Stimulated activated memory B cell treated with anti-CD40 and anti-IgM and Interleukin-4, amounts not matched to agents 10 μg/mL and 1 μg/mL and 100 μg/mL, for 72 hours (primary cell): ENCODE data around the gene GLCE.
A peak's percentile ranks its signal among the peaks of the same experiment; 100 is the strongest.
"Not testable (repeated sequence)": the region's sequence is repeated elsewhere in the genome, so short reads cannot be mapped to it uniquely, and the experiment has no call there.

Experiments used
- ATAC-seq: fragments of 150-1000 bp; cut with Tn5 transposase; 2 replicates; pipeline ENCODE4 v1.10.0; 2021
- H3K27ac Mint-ChIP-seq: one replicate; pipeline ENCODE4 v1.8.0; 2022; ENCODE audit warnings: mild to moderate bottlenecking, mixed read lengths
- H3K27me3 Mint-ChIP-seq: one replicate; pipeline ENCODE4 v1.8.0; 2022; ENCODE audit warnings: mixed read lengths
- H3K36me3 Mint-ChIP-seq: one replicate; pipeline ENCODE4 v1.8.0; 2022; ENCODE audit warnings: mixed read lengths
- H3K4me1 Mint-ChIP-seq: one replicate; pipeline ENCODE4 v1.8.0; 2022; ENCODE audit warnings: mixed read lengths
- H3K4me3 Mint-ChIP-seq: one replicate; pipeline ENCODE4 v1.8.0; 2022; ENCODE audit warnings: mild to moderate bottlenecking, moderate library complexity, mixed read lengths
- H3K9me3 Mint-ChIP-seq: one replicate; pipeline ENCODE4 v1.8.0; 2022; ENCODE audit warnings: mixed read lengths

The GLCE gene

DNA sequence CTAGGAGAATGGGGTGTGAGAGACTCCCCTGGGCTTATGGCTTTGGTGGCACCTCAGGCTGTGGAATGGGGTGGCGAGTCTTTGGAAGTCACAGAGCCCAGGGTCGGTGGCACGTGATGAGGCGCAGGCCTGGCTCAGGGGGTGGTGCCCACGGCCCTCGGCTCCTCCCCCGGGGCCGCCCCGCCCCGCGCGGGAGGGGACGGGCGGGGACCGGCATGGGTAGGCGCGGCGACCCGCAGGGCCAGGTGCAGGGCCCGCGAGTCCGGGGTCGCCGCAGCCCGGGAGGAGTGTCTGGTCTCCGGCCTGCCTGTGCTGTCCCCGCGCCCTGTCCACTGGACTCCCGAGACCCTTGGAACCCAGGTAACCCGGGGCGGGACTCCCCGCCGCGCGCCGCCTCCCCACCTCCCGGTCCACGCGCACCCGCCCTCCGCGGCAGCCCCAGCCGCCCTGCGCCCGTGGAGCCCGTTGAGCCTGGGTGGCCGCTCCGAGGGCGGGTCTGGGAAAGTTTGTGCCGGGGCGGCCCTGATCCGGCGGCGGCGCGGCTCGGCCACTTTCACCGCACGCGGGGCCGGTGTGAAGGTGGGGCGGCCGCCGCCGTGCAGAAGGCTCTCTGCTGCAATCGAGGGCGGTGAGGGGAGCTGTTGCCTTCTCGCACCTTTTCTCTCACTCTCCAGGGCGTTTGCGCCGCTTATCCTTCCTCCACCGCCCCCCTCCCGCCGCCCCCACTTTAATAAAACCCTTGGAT lies 138.4 kb downstream of the GLCE start, which contains the start of gene PAQR5:
PAQR5 (plus strand) TSS at position 216 of the 745 bp plus-strand sequence. CDS start 61,169 bp downstream, outside the sequence.
- ATAC-seq: peak; percentile 49
- Mint-ChIP-seq H3K4me1 (peaks cover 7% of the 10 kb centered on the region), H3K27ac (no peak within 1 kb of the TSS), H3K4me3 (peak within 1 kb of the TSS; percentile 43), H3K9me3 (peaks cover 3% of the 10 kb centered on the region), H3K36me3 (no peaks in the 10 kb centered on the region), H3K27me3 (peaks cover 70% of the 10 kb centered on the region)

DNA sequence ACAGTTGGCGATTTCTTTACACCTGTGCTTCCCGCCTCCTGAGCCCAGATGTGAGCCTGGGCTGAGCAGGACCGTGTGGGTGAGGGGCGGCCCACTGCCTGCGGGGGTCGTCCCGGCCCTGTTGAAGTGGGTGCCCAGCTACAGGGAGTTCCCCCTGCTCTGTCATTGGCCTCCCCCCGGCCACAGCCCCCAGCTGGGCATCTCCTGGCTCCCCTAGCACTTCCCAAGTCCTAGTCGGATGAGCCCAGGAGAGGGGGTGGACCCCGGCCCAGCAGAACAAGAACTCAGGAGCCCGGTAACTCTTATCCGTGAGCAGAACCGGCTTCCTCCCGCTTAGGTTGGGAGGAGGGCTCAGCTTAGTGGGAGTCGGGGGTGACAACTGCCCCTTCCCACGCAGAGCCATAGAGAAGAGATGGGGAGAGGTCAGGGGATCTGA lies 139.0 kb downstream of the GLCE start:
- no peak overlapping the region for H3K27ac Mint-ChIP-seq
- H3K9me3 Mint-ChIP-seq: peaks cover 3% of the 10 kb centered on the region
- H3K27me3 Mint-ChIP-seq: peaks cover 70% of the 10 kb centered on the region
- no peak for ATAC-seq
- no peaks in the 10 kb centered on the region for H3K36me3 Mint-ChIP-seq
- peaks cover 7% of the 10 kb centered on the region for H3K4me1 Mint-ChIP-seq
- H3K4me3 Mint-ChIP-seq: peak overlapping the region; percentile 40

DNA sequence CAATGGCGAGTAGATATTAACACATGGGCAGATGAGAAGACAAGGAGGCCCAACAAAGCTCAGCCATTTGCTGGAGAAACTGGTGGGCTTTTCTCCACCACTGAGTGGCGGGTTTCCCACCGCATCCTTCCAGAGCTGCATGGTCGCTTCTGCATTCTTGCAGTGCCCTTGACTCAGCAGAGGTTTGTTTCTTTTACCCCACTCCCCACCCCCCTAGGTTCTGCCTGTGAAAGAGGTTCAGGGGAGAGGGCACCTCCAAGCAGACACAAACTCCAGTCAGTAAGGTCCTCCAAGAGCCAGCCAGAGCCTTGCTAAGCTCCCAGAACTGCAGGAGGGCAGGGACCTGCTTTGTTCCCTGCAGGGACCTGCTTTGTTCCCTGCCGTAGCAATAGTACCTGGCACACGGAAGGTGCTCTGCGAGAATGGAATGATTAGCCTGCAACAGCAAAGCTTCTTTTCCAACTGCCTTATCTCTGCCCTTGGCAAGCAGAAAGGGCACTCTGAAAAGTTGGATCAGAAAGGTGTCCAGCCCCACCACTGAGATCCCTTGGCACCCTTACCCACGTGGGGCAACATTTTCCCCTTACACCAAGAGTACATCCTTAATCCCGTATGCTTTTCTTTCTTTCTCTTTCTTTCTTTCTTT lies 139.6 kb downstream of the GLCE start:
- Mint-ChIP-seq H3K36me3 (no peaks in the 10 kb centered on the region), H3K4me1 (peaks cover 7% of the 10 kb centered on the region), H3K27me3 (peaks cover 70% of the 10 kb centered on the region), H3K4me3 (no peak overlapping the region), H3K9me3 (no peaks in the 10 kb centered on the region), H3K27ac (no peak overlapping the region)
- no peak for ATAC-seq

DNA sequence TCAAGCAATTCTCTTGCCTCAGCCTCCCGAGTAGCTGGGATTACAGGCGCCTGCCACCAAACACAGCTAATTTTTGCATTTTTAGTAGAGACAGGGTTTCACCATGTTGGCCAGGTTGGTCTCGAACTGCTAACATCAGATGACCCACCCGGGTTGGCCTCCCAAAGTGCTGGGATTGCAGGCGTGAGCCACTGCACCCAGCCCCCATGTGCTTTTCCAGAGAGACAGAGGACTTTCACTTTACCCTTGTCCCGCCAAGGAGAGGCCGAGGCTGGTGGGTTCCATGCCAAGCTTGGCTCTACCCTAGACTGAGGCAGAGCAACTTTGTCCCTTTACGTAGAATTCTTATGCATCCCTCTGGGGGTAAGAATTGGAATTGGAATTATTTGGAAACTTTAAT lies 140.7 kb downstream of the GLCE start:
- not testable (repeated sequence) for H3K4me3 Mint-ChIP-seq, ATAC-seq, H3K9me3 Mint-ChIP-seq, H3K36me3 Mint-ChIP-seq, H3K27ac Mint-ChIP-seq, H3K4me1 Mint-ChIP-seq
- H3K27me3 Mint-ChIP-seq: peaks cover 76% of the 10 kb centered on the region

DNA sequence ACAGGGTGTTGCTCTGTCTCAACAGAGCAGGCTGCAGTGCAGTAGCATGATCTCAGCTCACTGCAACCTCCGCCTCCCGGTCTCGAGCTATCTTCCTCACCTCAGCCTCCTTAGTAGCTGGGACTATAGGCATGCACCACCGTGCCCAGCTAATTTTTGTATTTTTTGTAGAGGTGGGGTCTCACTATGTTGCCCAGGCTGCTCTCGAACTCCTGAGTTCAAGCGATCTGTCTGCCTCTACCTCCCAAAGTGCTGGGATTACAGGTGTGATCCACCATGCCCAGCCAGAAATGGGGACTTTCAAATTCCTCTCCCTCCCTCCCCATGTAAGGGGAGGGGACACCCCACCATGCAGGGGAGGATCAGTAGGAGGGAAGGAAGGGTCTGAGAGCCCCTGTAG lies 141.7 kb downstream of the GLCE start:
- H3K9me3 Mint-ChIP-seq, H3K4me1 Mint-ChIP-seq, H3K27ac Mint-ChIP-seq, ATAC-seq, H3K4me3 Mint-ChIP-seq, H3K36me3 Mint-ChIP-seq: not testable (repeated sequence)
- peaks cover 77% of the 10 kb centered on the region for H3K27me3 Mint-ChIP-seq

DNA sequence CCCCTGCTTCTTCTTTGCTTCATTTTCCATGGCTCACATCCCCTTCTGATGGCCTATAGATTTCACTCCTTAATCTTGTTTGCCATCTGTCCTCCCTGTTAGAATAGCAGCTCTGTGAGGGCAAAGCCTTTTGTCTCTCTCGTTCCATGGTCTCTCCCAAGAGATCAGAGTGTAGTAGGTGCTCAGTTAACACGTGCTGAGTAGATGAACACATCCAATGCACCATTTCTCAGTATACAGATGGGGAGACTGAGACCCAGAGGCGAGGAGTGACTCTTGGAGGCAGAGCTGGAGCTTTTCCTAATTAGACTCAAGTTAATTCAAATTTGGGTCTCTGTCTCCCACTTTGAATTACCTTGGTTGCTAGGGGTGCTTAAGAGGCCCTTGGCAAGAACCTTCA lies 142.5 kb downstream of the GLCE start:
- no peaks in the 10 kb centered on the region for H3K36me3 Mint-ChIP-seq
- ATAC-seq: no peak
- H3K4me1 Mint-ChIP-seq: peaks cover 7% of the 10 kb centered on the region
- no peak overlapping the region for H3K27ac Mint-ChIP-seq
- H3K9me3 Mint-ChIP-seq: no peaks in the 10 kb centered on the region
- peaks cover 77% of the 10 kb centered on the region for H3K27me3 Mint-ChIP-seq
- H3K4me3 Mint-ChIP-seq: no peak overlapping the region

DNA sequence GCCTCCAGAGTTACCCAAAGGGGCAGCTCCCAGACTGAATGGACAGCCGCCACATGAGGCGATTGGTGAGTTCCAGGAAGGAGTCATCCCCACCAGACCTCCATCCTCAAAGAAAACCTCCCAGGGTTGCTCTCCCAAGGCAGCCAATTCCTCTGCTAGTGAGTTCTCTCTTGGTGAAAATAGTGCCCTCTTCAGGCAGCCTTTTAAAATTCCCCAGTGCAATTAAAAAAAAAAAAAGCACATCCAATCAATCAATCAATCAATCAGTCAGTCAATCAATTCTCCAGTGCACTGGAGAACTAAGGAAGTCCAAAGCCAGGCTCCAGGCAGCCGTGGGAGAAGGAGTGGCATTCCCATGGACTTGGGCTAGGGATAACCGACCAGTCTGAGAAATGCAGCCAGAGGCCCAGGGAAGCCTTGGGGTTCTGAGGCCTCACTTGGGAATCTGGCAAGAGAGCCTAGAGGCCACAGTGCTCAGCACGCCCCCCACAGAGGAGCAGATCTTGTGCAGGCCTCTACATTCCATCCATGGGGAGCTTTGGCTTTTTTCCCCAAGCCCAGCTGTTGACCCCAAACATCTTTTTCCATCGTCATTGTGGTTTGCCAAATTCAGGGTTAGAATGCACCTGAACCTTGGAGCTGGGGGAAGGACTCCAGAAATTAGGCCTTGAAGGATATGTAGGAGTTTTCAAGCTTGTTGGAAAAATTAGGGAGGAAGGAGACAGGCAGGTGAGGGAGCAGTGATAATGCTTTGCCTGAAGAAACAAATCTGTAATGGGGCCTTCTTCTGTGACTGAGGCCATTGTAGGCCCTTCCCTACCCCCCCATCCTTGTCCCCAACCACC lies 143.1 kb downstream of the GLCE start:
- Mint-ChIP-seq H3K9me3 (no peaks in the 10 kb centered on the region), H3K27ac (no peak overlapping the region), H3K4me3 (no peak overlapping the region), H3K36me3 (no peaks in the 10 kb centered on the region), H3K27me3 (peaks cover 77% of the 10 kb centered on the region), H3K4me1 (peaks cover 7% of the 10 kb centered on the region)
- no peak for ATAC-seq

DNA sequence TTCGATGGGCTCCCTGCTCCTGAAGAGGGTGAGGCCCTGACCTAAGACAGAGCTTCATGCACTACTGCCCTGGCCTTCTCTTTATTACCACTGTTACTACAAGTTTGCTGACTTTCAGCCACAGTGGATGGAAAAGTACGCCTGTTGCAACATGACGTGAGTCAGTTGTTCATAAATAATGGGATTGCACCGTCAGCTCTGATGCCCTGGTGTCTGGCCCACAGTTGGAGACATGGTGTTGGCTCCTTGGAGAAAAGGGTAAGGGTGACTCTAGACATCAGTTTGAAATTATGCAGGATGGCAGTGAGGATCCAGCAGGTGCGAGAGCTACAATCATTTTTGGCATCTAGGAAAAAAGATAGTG lies 143.7 kb downstream of the GLCE start:
- Mint-ChIP-seq H3K27me3 (peaks cover 82% of the 10 kb centered on the region), H3K36me3 (no peaks in the 10 kb centered on the region), H3K4me1 (peaks cover 7% of the 10 kb centered on the region), H3K9me3 (no peaks in the 10 kb centered on the region), H3K4me3 (no peak overlapping the region), H3K27ac (no peak overlapping the region)
- peak; percentile 44 for ATAC-seq

DNA sequence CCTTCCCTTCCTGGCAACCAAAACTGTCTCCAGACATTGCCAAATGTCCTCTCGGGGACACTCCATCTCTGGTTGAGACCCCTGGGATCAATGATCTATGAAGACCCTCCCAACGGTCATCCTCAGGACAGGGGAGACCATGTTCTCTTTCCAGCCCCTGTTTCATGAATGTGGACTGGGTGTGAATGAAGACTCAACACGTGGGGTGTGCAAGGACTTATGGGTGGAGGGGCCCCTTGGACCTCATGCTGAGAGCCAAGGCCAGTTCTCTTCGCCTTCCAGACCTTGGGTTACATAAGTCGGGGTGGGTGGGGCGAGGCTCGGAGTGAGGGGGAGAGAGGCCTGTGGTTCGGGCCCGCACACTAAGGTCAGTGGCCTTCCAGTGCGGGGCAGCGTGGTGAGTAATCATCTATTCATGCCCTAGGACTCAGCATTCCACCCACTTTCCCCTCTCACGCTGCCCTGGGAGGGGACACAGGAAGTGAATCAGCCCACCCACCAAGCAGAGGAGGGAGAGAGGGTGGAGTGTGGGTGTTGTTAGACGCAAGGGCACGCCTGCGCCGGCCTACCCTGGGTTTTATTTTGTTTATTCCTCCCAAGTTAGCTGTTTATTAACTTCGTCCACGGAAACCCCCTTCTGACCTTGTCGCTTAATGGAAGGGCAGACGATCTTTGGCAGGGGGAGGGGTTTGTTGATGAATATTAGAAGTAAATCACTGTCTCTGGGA lies 144.9 kb downstream of the GLCE start:
- Mint-ChIP-seq H3K27ac (no peak overlapping the region), H3K36me3 (no peaks in the 10 kb centered on the region), H3K9me3 (no peaks in the 10 kb centered on the region), H3K27me3 (peaks cover 74% of the 10 kb centered on the region), H3K4me3 (no peak overlapping the region), H3K4me1 (no peaks in the 10 kb centered on the region)
- no peak for ATAC-seq

DNA sequence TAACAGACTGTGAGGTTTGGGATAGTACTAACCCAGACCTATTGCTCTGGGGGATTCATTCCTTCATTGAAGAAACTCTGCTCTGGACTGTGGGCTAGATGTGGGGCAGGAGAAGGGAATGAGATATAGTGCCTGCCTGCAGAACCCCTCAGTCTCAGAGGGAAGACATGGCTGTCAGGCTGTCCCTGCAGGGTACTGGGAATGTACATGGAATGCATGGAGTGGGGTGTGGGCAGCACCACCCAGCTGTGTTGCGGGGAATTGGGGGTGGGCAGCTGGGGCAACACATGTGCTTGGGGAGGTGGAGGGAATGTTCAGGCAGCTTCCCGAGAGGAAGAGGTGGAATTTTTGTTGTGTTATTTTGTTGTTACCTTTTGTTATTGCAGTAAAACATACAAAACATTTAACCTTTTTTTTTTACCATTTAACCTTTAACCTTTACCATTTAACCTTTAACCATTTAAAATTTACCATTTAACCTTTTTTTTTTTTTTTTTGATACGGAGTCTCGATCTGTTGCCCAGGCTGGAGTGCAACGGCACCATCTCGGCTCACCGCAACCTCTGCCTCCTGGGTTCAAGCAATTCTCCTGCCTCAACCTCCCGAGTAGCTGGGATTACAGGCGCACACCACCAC lies 145.6 kb downstream of the GLCE start:
- Mint-ChIP-seq H3K4me1 (no peaks in the 10 kb centered on the region), H3K36me3 (no peaks in the 10 kb centered on the region), H3K4me3 (no peak overlapping the region), H3K27ac (no peak overlapping the region), H3K9me3 (no peaks in the 10 kb centered on the region), H3K27me3 (peaks cover 67% of the 10 kb centered on the region)
- ATAC-seq: no peak

DNA sequence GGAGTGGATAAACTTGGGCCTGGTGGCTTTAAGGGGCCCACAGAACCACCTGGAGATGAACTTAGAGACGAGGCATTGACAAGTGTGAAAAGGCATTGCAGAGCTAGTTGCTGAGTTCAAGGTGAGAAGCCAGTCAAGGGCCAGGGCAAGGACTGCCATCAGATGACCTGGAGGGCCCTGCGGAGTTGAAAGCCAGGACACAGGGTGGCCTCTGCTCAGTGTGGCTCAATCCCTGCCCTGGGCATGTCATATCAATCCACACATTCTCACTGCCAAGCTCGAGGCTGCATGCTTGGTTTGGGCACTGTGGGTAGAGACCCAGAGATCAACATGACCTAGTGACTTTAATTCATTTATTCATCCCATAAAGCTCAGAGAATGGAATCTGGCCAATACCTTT lies 147.5 kb downstream of the GLCE start:
- H3K4me1 Mint-ChIP-seq: no peaks in the 10 kb centered on the region
- peaks cover 48% of the 10 kb centered on the region for H3K27me3 Mint-ChIP-seq
- ATAC-seq: no peak
- H3K4me3 Mint-ChIP-seq: no peak overlapping the region
- H3K27ac Mint-ChIP-seq: no peak overlapping the region
- no peaks in the 10 kb centered on the region for H3K9me3 Mint-ChIP-seq
- no peaks in the 10 kb centered on the region for H3K36me3 Mint-ChIP-seq

DNA sequence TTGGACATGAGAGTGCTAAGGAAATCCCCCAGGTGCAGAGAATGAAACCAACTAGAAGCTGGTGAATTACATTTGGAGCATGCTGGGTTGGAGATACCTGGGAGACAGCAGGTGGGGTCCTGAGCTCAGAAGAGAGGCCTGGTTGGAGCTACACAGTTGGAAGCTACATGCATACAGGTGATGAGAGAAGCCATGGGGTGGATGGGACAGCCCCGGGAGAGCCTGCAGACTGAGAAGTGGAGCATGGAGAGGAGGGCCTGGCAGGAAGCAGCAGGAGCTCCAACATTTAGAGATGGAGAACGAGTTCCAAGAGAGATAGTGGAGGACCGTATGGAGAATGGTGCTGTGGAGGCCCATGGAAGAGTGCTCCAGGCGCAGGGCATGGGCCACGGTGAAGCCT lies 148.5 kb downstream of the GLCE start:
- H3K36me3 Mint-ChIP-seq: no peaks in the 10 kb centered on the region
- ATAC-seq: no peak
- peaks cover 41% of the 10 kb centered on the region for H3K27me3 Mint-ChIP-seq
- no peaks in the 10 kb centered on the region for H3K9me3 Mint-ChIP-seq
- no peak overlapping the region for H3K4me3 Mint-ChIP-seq
- H3K27ac Mint-ChIP-seq: no peak overlapping the region
- H3K4me1 Mint-ChIP-seq: peaks cover 7% of the 10 kb centered on the region

DNA sequence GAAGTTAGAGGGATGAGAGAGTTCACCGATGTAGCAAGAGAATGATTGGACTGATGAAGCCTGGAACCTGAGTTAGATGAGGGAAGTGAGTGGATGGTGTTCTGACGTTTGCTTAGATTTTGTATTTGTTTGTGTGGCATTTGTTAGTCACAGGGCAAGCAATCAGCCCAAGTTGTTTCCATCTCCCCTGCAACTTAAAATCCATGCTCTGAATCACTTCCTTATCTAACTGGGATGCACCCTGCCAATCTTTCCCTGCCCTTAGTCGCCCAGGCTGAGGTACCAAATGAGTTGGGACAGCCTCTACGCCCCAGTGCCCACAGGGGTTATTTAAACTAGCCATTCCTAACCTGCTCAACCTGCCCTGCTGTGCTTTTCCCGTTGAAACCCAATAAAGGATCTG lies 150.9 kb downstream of the GLCE start:
- H3K4me1 Mint-ChIP-seq: peaks cover 7% of the 10 kb centered on the region
- H3K36me3 Mint-ChIP-seq: no peaks in the 10 kb centered on the region
- peaks cover 42% of the 10 kb centered on the region for H3K27me3 Mint-ChIP-seq
- H3K4me3 Mint-ChIP-seq: no peak overlapping the region
- H3K27ac Mint-ChIP-seq: no peak overlapping the region
- H3K9me3 Mint-ChIP-seq: no peaks in the 10 kb centered on the region
- no peak for ATAC-seq

DNA sequence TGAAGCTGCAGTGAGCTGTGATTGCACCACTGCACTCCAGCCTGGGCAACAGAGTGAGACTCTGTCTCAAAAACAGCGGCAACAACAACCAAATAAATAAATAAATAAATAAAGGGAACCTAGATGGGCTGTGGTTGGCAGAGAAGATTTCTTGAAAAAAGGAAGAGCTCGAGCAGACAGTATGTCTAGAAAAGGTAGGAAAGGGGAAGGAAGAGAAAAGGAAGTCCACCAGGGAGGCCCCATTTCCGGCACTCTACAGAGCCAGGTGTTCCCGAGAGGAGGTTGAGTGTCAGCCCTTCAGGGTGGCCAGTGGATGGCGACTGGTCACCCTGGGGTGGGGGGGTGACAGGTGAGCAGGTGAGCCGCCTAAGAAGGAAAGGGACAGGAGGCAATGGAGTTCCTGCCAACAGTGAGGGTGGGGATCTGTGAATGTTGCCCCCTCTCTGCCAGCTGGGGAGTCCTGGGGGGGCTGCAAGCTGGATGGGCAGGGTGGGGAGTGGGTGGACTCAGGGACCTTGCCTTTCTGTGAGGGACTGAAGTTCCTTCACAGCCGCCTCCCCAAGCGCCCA lies 153.1 kb downstream of the GLCE start:
- peaks cover 7% of the 10 kb centered on the region for H3K4me1 Mint-ChIP-seq
- no peak for ATAC-seq

More for the DNA sequence above, 153.1 kb downstream of the GLCE start:
- H3K27ac Mint-ChIP-seq: no peak overlapping the region
- H3K27me3 Mint-ChIP-seq: peaks cover 35% of the 10 kb centered on the region
- H3K9me3 Mint-ChIP-seq: no peaks in the 10 kb centered on the region
- H3K36me3 Mint-ChIP-seq: no peaks in the 10 kb centered on the region
- H3K4me3 Mint-ChIP-seq: no peak overlapping the region
